ENCODE data around the gene M1AP. TPM values are rescaled to one million over a fixed set of nuclear protein-coding genes. Genes with fewer than 3 reads are reported as not detected.

M1AP gene
- total and polyA plus RNA-seq, 9 of the 15 experiments (the other 6 are each of a cell fraction or from before 2014, with no cell fraction given), result 0.06 to 0.33 (median 0.11) TPM; not detected in 4

GRCh38 chr2:74525717-74526648 is 122.1 kb downstream of the M1AP start, which contains the start of gene DQX1:
TSS of gene DQX1 (minus strand) at chr2:74526231. CDS start at chr2:74525729, 502 bp downstream.
- FAIRE-seq (peak; percentile 87), ATAC-seq (no peak), DNase-seq (ENCODE audit: extremely low read depth in 1 of 4, low spot score in 3 of 4) (peak in 3 of 4 experiments; percentile 33 to 55 (median 40))
- ChIA-PET POLR2A (interaction anchor here (1.0 to 1.5 kb wide), 4 partner anchors 17 to 33 kb away, joined by 3 to 7 read pairs (median 4); no protein-coding TSS in a partner anchor), CTCF (ENCODE audit: low intra/inter-chr PET ratio) (no interaction called here)
- H3K4me2 ChIP-seq (ENCODE audit: insufficient read depth, low read length), result no peak within 1 kb of the TSS
- H2AFZ ChIP-seq (ENCODE audit: low read depth, low read length), result no peak within 1 kb of the TSS
- 93% methylated on average over 11 of the region's 11 CpGs for WGBS (ENCODE audit: insufficient coverage, low coverage, missing lambda C conversion rate)
- H3K27me3 ChIP-seq (ENCODE audit: control insufficient read depth in 2 of 2, insufficient read depth in 2 of 2, low read length in 2 of 2), result no peaks in the 10 kb centered on the region
- H3K36me3 ChIP-seq (ENCODE audit: control insufficient read depth, insufficient read depth, low read length), result peaks cover 37% of the 10 kb centered on the region
- H3K9ac ChIP-seq (ENCODE audit: insufficient read depth in 1 of 2, low read depth in 2 of 2, low read length in 2 of 2), result no peak within 1 kb of the TSS
- no peaks in the 10 kb centered on the region for H3K9me3 ChIP-seq (replicated peaks; ENCODE audit: control insufficient read depth, insufficient read depth, low read depth, low read length)
- H3K4me3 ChIP-seq, result no peak within 1 kb of the TSS
- H3K4me1 ChIP-seq (replicated peaks in 1 of 2; ENCODE audit: control insufficient read depth in 2 of 2, insufficient read depth in 2 of 2, low read length in 2 of 2), result peaks cover 13 to 24% of the 10 kb centered on the region in 2 experiments
- H4K20me1 ChIP-seq (replicated peaks; ENCODE audit: control insufficient read depth, insufficient read depth, low read length), result peaks cover 5% of the 10 kb centered on the region; the same call in 1 of the 2 replicates
- peaks cover 41% of the 10 kb centered on the region for H3K79me2 ChIP-seq (ENCODE audit: control insufficient read depth, insufficient read depth, low read length)
- in situ Hi-C loops (cut with MboI), result no loop called here
- BruUV-seq (replicated peaks), result no TSS peak
- intact Hi-C loops (cut with micrococcal nuclease), result no loop called here
- H3K9me1 ChIP-seq (ENCODE audit: control insufficient read depth, insufficient read depth, low read length), result peaks cover 3% of the 10 kb centered on the region
- no peak within 1 kb of the TSS for H3K27ac ChIP-seq (ENCODE audit: extremely low read depth, low read depth, low read length)
- no peak for TF ChIP-seq ZEB2 (IDR thresholded peaks at IDR 0.05)
- TF ChIP-seq ATF1 (CRISPR knock-in tag; IDR thresholded peaks at IDR 0.05), result no peak
- TF ChIP-seq ATF1 (tag; IDR thresholded peaks at IDR 0.05), result peak; percentile 69
- TF ChIP-seq ZBTB9 (CRISPR knock-in tag; IDR thresholded peaks at IDR 0.05), result no peak
- no peak for TF ChIP-seq RBM39 (optimal IDR thresholded peaks at IDR 0.05; ENCODE audit: low read depth, low read length)
- no peak for TF ChIP-seq MED1 (CRISPR knock-in tag; IDR thresholded peaks at IDR 0.05; ENCODE audit: borderline replicate concordance)
- no peak for TF ChIP-seq NFXL1 (CRISPR knock-in tag; IDR thresholded peaks at IDR 0.05)
- TF ChIP-seq KAT2B (IDR thresholded peaks at IDR 0.05; ENCODE audit: low read depth, low read length), result no peak
- no peak for TF ChIP-seq HNRNPH1 (optimal IDR thresholded peaks at IDR 0.05; ENCODE audit: low read depth, low read length)
- TF ChIP-seq ZNF239 (CRISPR knock-in tag; IDR thresholded peaks at IDR 0.05), result no peak
- no peak for TF ChIP-seq MCM7 (IDR thresholded peaks at IDR 0.05)
- no peak for TF ChIP-seq ARID1B (IDR thresholded peaks at IDR 0.05)
- no peak for TF ChIP-seq CCAR2 (IDR thresholded peaks at IDR 0.05; ENCODE audit: low read depth, low read length)
- peak in 1 of 2 experiments; percentile 69; a peak in 1 of 3 replicates for TF ChIP-seq CBX3 (IDR thresholded peaks at IDR 0.05; ENCODE audit: borderline replicate concordance in 1 of 2, low read length in 2 of 2)
- TF ChIP-seq SIRT6 (IDR thresholded peaks at IDR 0.05; ENCODE audit: low read depth, low read length), result no peak
- no peak for TF ChIP-seq ZNF76 (CRISPR knock-in tag; IDR thresholded peaks at IDR 0.05; ENCODE audit: borderline replicate concordance)
- TF ChIP-seq BHLHE40 (IDR thresholded peaks at IDR 0.05; ENCODE audit: low read length), result 0 out of 2 replicates have a peak, but pooled peaks have one; percentile 5
- TF ChIP-seq MYNN (IDR thresholded peaks at IDR 0.05), result peak; percentile 41; the same call in 1 of the 2 replicates
- no peak for TF ChIP-seq MYNN (CRISPR knock-in tag; IDR thresholded peaks at IDR 0.05)
- TF ChIP-seq, protein P1, sequence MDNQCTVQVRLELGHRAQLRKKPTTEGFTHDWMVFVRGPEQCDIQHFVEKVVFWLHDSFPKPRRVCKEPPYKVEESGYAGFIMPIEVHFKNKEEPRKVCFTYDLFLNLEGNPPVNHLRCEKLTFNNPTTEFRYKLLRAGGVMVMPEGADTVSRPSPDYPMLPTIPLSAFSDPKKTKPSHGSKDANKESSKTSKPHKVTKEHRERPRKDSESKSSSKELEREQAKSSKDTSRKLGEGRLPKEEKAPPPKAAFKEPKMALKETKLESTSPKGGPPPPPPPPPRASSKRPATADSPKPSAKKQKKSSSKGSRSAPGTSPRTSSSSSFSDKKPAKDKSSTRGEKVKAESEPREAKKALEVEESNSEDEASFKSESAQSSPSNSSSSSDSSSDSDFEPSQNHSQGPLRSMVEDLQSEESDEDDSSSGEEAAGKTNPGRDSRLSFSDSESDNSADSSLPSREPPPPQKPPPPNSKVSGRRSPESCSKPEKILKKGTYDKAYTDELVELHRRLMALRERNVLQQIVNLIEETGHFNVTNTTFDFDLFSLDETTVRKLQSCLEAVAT (IDR thresholded peaks at IDR 0.05), result no peak
- TF ChIP-seq SPI1 (IDR thresholded peaks at IDR 0.05; ENCODE audit: borderline replicate concordance, low read depth, low read length), result peak; percentile 54; the same call in 1 of the 2 replicates
- TF ChIP-seq ILF3 (IDR thresholded peaks at IDR 0.05; ENCODE audit: borderline replicate concordance), result peak; percentile 67; the same call in 1 of the 2 replicates
- TF ChIP-seq ZBED1 (IDR thresholded peaks at IDR 0.05), result no peak
